Mesendoderm (in vitro differentiated cells): ENCODE results near the gene TNS3.

ENCODE experiments used
- DNase-seq: peaks from one replicate; pipeline ENCODE4 v3.0.0; 2013
- H2AK5ac ChIP-seq: 2 replicates; pipeline ENCODE4 v1.6.1; 2013; ENCODE audit warnings: low read length, inconsistent platforms
- H2BK120ac ChIP-seq: 2 replicates; pipeline ENCODE4 v1.6.1; 2013; ENCODE audit warnings: low read depth, mild to moderate bottlenecking, low read length, moderate library complexity, mixed read lengths
- H2BK15ac ChIP-seq: replicated peaks from 2 replicates; pipeline ENCODE4 v1.6.1; 2013; ENCODE audit warnings: low read depth, mild to moderate bottlenecking, moderate library complexity
- H2BK5ac ChIP-seq: 2 replicates; pipeline ENCODE4 v1.6.1; 2013; ENCODE audit warnings: low read length, inconsistent platforms
- H3K18ac ChIP-seq: 2 replicates; pipeline ENCODE4 v1.6.1; 2013; ENCODE audit warnings: mild to moderate bottlenecking, low read length, mixed read lengths
- H3K23ac ChIP-seq: one replicate; pipeline ENCODE4 v1.6.1; 2013; ENCODE audit warnings: low read length
- H3K27ac ChIP-seq: 2 replicates; pipeline ENCODE4 v1.5.1; 2013; ENCODE audit warnings: low read depth, mild to moderate bottlenecking, inconsistent platforms, low read length, moderate library complexity
- H3K27me3 ChIP-seq: 2 replicates; pipeline ENCODE4 v1.6.1; 2013; ENCODE audit warnings: low read length, control low read depth, mild to moderate bottlenecking, inconsistent platforms; ENCODE audit not compliant: insufficient read depth, poor library complexity
- H3K36me3 ChIP-seq: 2 replicates; pipeline ENCODE4 v1.6.1; 2013; ENCODE audit warnings: low read length, inconsistent platforms; ENCODE audit not compliant: control insufficient read depth, insufficient read depth
- H3K4ac ChIP-seq: one replicate; pipeline ENCODE4 v1.6.1; 2013; ENCODE audit warnings: low read depth, mild to moderate bottlenecking, low read length, moderate library complexity
- H3K4me1 ChIP-seq: 2 replicates; pipeline ENCODE4 v1.6.1; 2013; ENCODE audit warnings: low read depth, low read length, inconsistent platforms; ENCODE audit not compliant: control insufficient read depth
- H3K4me2 ChIP-seq: 2 replicates; pipeline ENCODE4 v1.6.1; 2013; ENCODE audit warnings: low read length
- H3K4me3 ChIP-seq: 2 replicates; pipeline ENCODE4 v1.5.1; 2013; ENCODE audit warnings: mild to moderate bottlenecking, low read length
- H3K56ac ChIP-seq: one replicate; pipeline ENCODE4 v1.6.1; 2013; ENCODE audit warnings: low read length
- H3K79me1 ChIP-seq: 2 replicates; pipeline ENCODE4 v1.6.1; 2013; ENCODE audit warnings: low read length, inconsistent platforms
- H3K79me2 ChIP-seq: 2 replicates; pipeline ENCODE4 v1.6.1; 2013; ENCODE audit warnings: mild to moderate bottlenecking, low read length; ENCODE audit not compliant: control insufficient read depth, insufficient read depth
- H3K9ac ChIP-seq: 2 replicates; pipeline ENCODE4 v1.6.1; 2013; ENCODE audit warnings: low read length, inconsistent platforms
- H4K5ac ChIP-seq: one replicate; pipeline ENCODE4 v1.6.1; 2013; ENCODE audit warnings: low read length
- H4K8ac ChIP-seq: one replicate; pipeline ENCODE4 v1.6.1; 2013; ENCODE audit warnings: low read depth, mild to moderate bottlenecking, control low read depth, low read length, moderate library complexity
- WGBS: extraction: QIAGEN DNeasy Blood & Tissue Kit; methylation state at CpG from one replicate; pipeline ENCODE4 v1.1.7; 2013; ENCODE audit warnings: low lambda C conversion rate, missing lambda C conversion rate; ENCODE audit not compliant: insufficient coverage; ENCODE audit errors: extremely low coverage; 5-methylcytosine and 5-hydroxymethylcytosine counted together

TNS3 gene

GRCh38 chr7:47503281-47503680, 78.6 kb downstream of the TNS3 start:
- Histone ChIP-seq H3K36me3 (no peaks in the 10 kb centered on the region), H4K8ac (no peak overlapping the region), H3K9ac (no peak overlapping the region), H3K23ac (no peak overlapping the region), H3K79me1 (no peaks in the 10 kb centered on the region), H3K56ac (no peak overlapping the region), H3K27me3 (no peaks in the 10 kb centered on the region), H3K18ac (no peak overlapping the region), H3K4me1 (peaks cover 2% of the 10 kb centered on the region), H3K4me3 (no peak overlapping the region), H4K5ac (no peak overlapping the region), H2BK5ac (no peak overlapping the region), H3K27ac (no peak overlapping the region), H3K4me2 (no peak overlapping the region), H2AK5ac (no peak overlapping the region), H2BK120ac (no peak overlapping the region), H3K4ac (no peak overlapping the region), H2BK15ac (no peak overlapping the region), H3K79me2 (no peaks in the 10 kb centered on the region)
- no peak for DNase-seq

GRCh38 chr7:47502240-47502877, 79.6 kb downstream of the TNS3 start:
- H3K79me2 ChIP-seq, result no peaks in the 10 kb centered on the region
- H2BK120ac ChIP-seq, result no peak overlapping the region
- no peak overlapping the region for H2BK15ac ChIP-seq
- no peak for DNase-seq
- no peak overlapping the region for H3K23ac ChIP-seq
- H2BK5ac ChIP-seq, result no peak overlapping the region
- H3K79me1 ChIP-seq, result no peaks in the 10 kb centered on the region
- no peak overlapping the region for H3K9ac ChIP-seq
- H4K8ac ChIP-seq, result no peak overlapping the region
- H2AK5ac ChIP-seq, result no peak overlapping the region
- no peak overlapping the region for H3K27ac ChIP-seq
- H3K56ac ChIP-seq, result no peak overlapping the region
- no peak overlapping the region for H3K4ac ChIP-seq
- H3K4me1 ChIP-seq, result no peaks in the 10 kb centered on the region
- H3K18ac ChIP-seq, result no peak overlapping the region
- no peaks in the 10 kb centered on the region for H3K36me3 ChIP-seq
- no peak overlapping the region for H3K4me2 ChIP-seq
- WGBS, result no CpG with 5 or more reads among the region's 12 CpGs
- no peaks in the 10 kb centered on the region for H3K27me3 ChIP-seq
- no peak overlapping the region for H3K4me3 ChIP-seq
- H4K5ac ChIP-seq, result no peak overlapping the region

GRCh38 chr7:47501406-47501805, 80.5 kb downstream of the TNS3 start:
- Histone ChIP-seq H3K79me1 (no peaks in the 10 kb centered on the region), H3K79me2 (no peaks in the 10 kb centered on the region), H4K5ac (no peak overlapping the region), H3K27ac (no peak overlapping the region), H3K4me3 (no peak overlapping the region), H3K4me2 (no peak overlapping the region), H3K18ac (no peak overlapping the region), H3K56ac (no peak overlapping the region), H3K36me3 (no peaks in the 10 kb centered on the region), H3K4ac (no peak overlapping the region), H3K4me1 (no peaks in the 10 kb centered on the region), H2BK15ac (no peak overlapping the region), H2AK5ac (no peak overlapping the region), H2BK120ac (no peak overlapping the region), H3K9ac (no peak overlapping the region), H3K27me3 (no peaks in the 10 kb centered on the region), H4K8ac (no peak overlapping the region), H3K23ac (no peak overlapping the region), H2BK5ac (no peak overlapping the region)
- no peak for DNase-seq
- WGBS, result no CpG with 5 or more reads among the region's 11 CpGs

GRCh38 chr7:47500103-47500563, 81.8 kb downstream of the TNS3 start:
- WGBS, result no CpG with 5 or more reads among the region's 15 CpGs
- no peak overlapping the region for H3K56ac ChIP-seq
- H3K4me3 ChIP-seq, result no peak overlapping the region
- no peak overlapping the region for H4K8ac ChIP-seq
- no peaks in the 10 kb centered on the region for H3K4me1 ChIP-seq
- no peaks in the 10 kb centered on the region for H3K79me2 ChIP-seq
- no peak overlapping the region for H3K4ac ChIP-seq
- no peak overlapping the region for H2BK120ac ChIP-seq
- no peak overlapping the region for H3K9ac ChIP-seq
- H2AK5ac ChIP-seq, result no peak overlapping the region
- no peak overlapping the region for H3K4me2 ChIP-seq
- H3K36me3 ChIP-seq, result no peaks in the 10 kb centered on the region
- H3K27me3 ChIP-seq, result no peaks in the 10 kb centered on the region
- no peak overlapping the region for H3K27ac ChIP-seq
- H2BK15ac ChIP-seq, result no peak overlapping the region
- H2BK5ac ChIP-seq, result no peak overlapping the region
- no peak overlapping the region for H4K5ac ChIP-seq
- H3K23ac ChIP-seq, result no peak overlapping the region
- no peaks in the 10 kb centered on the region for H3K79me1 ChIP-seq
- H3K18ac ChIP-seq, result no peak overlapping the region
- DNase-seq, result no peak

- no peak overlapping the region for H3K4ac ChIP-seq
- no peak overlapping the region for H3K4me2 ChIP-seq
- no peaks in the 10 kb centered on the region for H3K27me3 ChIP-seq
- H3K36me3 ChIP-seq, result no peaks in the 10 kb centered on the region
- no peak overlapping the region for H2AK5ac ChIP-seq
- no peaks in the 10 kb centered on the region for H3K79me1 ChIP-seq
- H3K4me1 ChIP-seq, result peaks cover 2% of the 10 kb centered on the region
- H2BK15ac ChIP-seq, result no peak overlapping the region
- H3K79me2 ChIP-seq, result no peaks in the 10 kb centered on the region
- H3K9ac ChIP-seq, result no peak overlapping the region
- H2BK120ac ChIP-seq, result no peak overlapping the region
- WGBS, result no CpG with 5 or more reads among the region's 17 CpGs
- H3K56ac ChIP-seq, result no peak overlapping the region
- no peak overlapping the region for H4K5ac ChIP-seq
- no peak for DNase-seq
- no peak overlapping the region for H3K23ac ChIP-seq
- no peak overlapping the region for H2BK5ac ChIP-seq
- no peak overlapping the region for H4K8ac ChIP-seq
- no peak overlapping the region for H3K18ac ChIP-seq
- H3K27ac ChIP-seq, result no peak overlapping the region
- no peak overlapping the region for H3K4me3 ChIP-seq
Measured at GRCh38 chr7:47498229-47499056, 83.5 kb downstream of the TNS3 start.
